Right hindlimb (tissue), 1 donor: ENCODE measurements around the gene COQ8A.

Source experiments
- DNase-seq: peaks from one replicate; pipeline ENCODE4 v3.0.0-alpha.2; 2018

The COQ8A gene

GRCh38 chr1:226974544-226975258, 34.6 kb downstream of the COQ8A start:
- DNase-seq = peak; percentile 20

DNA sequence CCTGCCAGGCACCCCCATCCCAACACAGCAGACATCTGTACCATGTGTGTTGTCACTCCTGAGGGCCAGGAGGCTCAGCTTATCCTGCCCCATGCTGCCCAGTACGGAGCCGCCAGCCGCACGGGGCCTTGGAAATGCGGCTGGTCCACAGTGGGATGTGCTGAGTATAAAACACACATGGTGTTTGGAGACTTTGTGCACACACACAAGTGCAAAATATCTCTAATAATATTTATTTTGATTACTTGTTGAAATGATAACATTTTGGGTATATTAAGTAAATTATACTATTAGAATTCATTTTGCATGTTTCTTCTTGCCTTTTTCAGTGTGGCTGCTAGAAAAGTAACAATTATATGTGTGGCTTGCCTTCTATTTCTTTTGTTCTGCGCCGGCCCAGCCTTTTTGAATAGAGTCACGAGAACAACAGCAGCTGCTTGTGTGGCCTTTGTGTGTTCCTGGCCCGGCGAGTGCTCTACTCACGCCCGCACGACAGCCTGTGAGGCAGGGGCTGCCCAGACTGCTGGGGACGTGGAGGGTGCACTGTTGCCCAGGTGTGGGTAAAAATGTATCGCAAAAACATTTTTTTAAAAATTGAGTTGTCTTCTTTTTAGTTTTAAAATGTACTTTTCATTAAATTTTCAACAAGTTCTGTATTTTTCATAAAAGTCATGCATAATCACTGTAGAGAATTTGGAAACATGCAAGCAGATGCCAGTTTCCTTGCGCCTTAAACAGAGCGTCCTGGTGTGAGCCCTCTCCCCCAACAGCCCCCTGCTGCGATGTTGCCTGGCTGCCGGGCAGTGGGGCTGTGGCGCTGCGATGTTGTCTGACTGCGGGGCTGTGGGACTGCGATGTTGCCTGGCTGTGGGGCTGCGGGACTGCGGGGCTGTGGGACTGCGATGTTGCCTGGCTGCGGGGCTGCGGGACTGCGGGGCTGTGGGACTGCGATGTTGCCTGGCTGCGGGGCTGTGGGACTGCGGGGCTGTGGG, 35.5 kb downstream of the COQ8A start:
- DNase-seq = peak; percentile 12

DNA sequence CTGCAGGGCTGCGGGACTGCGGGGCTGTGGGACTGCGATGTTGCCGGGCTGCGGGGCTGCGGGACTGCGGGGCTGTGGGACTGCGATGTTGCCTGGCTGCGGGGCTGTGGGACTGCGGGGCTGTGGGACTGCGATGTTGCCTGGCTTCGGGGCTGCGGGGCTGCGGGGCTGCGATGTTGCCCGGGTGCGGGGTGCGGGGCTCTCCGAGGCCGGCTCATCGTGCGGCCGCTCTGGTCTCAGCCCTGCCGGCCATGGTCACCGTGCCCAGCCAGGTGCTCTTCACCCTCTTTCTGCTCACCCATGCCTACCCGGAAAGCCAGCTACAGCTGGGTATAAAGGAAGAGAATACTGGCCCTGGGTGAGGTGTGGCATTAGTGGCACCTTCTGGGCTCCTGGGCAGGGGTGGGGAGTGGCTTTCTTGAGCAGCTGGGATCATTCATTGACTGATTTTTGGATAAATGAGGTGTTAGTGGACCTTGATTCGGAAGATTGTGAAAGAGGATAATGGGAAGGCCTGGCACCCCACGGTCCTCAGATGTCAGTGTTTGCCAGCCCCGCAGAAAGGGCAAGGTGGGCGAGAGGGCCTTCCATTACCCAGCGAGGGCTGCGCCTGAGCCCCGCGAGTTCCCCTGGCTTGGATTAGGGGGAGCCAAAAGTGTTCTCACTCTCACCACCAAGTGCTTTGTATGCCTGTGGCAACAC, 36.3 kb downstream of the COQ8A start:
- no peak for DNase-seq

DNA sequence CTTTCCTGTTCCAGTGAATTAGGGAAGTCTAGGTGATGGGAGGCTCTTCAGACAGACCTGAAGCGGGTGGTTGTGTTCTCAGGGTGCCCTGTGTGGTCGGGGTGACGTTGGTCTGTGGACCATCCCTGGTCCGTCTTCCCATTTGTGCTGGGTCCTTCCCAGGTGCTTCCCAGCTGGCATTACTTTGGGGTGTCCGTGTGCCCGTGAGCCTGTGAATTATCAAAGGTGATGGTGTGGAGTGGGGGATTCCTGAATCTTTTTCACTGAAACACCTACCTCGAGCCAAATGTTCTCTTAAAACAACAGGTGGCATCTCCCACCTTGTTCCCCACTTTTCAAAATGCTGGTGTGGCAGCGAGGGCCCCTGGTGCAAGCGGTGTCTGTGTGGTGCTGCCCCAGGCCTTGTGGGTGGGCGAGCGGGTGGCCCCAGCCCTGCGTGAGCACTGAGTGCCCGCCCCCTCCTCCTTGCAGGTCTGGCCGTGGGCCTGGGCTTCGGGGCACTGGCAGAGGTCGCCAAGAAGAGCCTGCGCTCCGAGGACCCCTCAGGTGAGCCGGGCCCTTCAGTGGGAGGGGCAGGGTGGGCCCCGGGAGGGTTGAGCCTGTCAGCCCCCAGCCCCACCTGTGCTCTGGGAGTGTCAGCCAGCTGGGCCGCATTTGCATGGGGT, 37.0 kb downstream of the COQ8A start:
- no peak for DNase-seq

GRCh38 chr1:226977643-226978431, 37.7 kb downstream of the COQ8A start:
- no peak for DNase-seq

- DNase-seq = no peak
Observed at GRCh38 chr1:226978432-226979114, 38.5 kb downstream of the COQ8A start.

DNA sequence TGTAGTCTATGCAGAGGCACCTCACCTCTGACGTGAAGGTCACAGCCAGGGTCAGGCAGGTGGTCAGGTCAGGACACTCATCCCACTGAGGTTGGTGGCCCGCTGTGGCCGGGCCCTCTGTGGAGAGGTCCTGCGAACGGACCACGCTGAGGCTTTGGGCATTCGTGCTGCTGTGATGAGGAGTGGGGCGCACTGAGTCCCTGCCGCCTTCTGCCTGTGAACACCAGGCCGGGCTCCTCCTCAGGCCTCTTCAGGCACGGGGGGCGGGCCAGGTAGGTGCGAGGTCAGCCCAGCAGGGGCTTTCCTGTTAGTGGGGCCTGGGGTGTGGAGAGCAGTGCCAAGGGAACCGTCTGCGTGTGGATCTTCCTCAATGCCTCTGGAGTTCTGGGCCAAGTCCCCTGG, 39.0 kb downstream of the COQ8A start:
- no peak for DNase-seq

DNA sequence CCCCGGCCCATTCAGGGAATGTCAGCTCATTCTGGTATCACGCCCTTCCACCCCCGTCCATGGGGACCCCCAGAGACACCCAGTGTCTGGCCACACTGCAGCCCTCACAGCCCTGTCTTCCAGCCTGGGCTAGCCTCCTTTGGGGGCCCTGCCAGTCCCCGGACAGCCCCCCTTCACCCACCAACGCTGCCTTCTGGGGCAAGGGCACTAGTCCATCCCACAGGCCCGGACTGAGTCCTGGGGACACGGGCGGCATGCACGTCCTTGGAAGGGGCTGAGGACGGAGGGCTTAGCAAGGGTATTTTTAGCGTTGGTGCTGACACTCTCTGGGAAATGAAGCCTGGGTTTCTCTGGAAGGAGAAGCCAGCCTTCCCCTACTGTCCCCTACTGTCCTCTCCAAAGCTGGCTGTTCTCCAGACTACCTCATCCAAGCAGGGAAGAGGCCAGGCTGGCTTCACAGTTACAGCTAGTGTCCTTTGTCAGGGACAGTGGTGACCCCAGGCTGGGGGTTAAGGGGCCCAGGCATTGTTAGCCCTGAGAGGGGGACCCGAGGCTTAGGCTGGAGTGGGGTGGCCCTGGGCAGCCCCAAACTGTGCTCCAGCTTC, 39.5 kb downstream of the COQ8A start:
- no peak for DNase-seq

DNA sequence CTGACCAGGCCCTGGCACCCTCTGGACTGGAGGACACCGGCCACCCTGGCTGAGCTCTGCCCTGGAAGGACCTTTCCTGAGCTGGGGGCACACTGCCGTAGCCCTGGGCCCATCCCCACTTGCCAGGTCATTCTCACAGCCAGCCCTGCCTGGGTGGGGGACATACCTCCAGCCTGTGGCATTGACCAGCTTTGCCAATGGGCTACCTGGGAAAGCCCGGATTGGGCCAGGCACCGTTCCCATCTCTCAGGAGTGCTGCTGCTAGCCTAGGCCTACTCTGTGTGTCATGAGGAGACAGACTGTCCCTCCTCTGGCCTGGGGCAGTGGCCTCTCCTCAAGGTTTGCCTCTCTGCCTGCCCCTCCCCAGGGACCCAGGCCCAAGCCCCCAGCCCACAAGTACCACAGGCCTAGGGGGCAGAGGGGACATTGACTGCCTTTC, 40.0 kb downstream of the COQ8A start:
- DNase-seq = no peak

- DNase-seq = no peak
Observed at GRCh38 chr1:226980565-226981385, 40.7 kb downstream of the COQ8A start.

GRCh38 chr1:226981386-226981817, 41.3 kb downstream of the COQ8A start:
- DNase-seq = no peak

DNA sequence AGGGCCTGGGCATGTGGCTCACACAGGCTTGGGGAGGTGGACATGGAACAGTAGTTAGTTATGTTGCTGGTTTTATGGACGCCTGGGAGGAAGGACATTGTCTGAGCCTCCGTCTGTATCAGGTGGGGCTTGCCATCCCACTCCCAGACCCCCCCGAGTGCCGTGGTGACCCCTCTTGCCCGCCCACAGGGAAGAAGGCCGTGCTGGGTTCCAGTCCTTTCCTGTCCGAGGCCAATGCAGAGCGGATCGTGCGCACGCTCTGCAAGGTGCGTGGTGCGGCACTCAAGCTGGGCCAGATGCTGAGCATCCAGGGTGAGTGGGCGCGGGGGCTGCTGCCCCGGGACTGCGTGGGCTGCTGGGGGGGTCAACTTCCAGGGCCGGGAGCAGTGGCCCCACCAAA, 41.7 kb downstream of the COQ8A start:
- no peak for DNase-seq

DNA sequence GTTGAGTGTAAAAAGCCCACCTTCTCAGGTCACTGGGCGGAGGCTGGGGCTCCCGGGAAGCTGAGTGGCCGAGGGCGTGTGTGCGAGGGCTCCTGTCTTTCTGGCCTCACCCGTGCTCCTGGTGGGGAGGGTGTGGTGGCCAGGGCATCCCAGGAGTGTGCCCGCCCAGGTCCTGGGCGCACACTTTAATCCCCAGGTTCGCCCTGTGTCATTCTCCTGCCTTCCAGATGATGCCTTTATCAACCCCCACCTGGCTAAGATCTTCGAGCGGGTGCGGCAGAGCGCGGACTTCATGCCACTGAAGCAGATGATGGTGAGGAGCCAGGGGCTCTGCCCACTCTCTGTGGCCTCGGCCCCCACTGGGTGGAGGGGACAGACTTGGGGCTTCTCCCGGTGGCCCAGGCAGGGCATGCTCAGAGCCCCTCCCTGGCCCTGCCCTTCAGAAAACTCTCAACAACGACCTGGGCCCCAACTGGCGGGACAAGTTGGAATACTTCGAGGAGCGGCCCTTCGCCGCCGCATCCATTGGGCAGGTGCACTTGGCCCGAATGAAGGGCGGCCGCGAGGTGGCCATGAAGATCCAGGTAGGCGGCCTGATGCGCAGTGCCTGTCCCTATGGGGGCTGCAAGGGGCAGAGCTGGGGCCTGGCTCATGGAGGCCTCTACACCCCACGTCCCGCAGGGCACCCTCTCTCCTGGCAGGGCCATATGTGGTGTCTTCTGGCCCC, 42.5 kb downstream of the COQ8A start:
- no peak for DNase-seq

- peak; percentile 19 for DNase-seq
Observed at GRCh38 chr1:226983247-226983991, 43.3 kb downstream of the COQ8A start.

DNA sequence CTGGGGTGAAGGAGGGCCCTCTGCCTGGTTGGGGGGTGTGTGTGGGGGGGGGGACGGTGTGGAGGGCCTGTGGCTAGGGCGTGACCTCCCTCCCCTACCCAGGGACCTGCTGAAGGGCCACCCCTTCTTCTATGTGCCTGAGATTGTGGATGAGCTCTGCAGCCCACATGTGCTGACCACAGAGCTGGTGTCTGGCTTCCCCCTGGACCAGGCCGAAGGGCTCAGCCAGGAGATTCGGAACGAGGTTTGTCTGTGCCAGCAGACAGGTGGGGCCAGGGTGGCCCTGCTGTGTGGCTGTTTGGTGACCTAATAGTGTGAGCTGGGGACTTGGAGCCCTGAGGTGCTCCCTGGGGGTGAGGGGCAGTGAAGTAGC, 43.9 kb downstream of the COQ8A start:
- peak; percentile 16 for DNase-seq

DNA sequence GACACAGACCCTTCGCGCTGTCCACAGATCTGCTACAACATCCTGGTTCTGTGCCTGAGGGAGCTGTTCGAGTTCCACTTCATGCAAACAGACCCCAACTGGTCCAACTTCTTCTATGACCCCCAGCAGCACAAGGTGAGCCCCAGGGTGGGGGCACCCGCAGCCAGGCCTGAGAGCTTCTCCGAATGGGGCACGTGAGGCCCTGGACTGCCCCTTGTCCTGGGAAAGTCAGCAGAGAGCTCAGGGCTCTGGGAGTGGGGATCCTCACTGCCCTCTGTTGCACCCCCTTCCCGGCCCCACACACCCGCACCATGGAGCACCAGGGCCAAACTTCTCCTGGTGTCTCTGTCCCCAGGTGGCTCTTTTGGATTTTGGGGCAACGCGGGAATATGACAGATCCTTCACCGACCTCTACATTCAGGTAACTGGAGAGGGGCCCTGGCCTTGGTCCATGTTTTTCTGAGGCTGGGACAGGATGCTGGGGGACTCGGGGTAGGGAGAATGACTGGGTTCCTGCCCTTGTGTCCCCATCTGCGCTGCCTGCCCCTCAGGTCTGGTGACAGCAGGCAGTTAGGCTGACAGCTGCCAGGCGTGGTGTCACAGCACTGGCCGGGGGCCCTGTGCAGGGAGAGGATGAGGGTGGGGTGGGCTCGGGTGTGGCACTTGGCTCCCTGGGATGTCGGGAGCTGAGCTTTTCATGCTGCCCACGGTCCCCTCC, 44.6 kb downstream of the COQ8A start:
- peak; percentile 52 for DNase-seq

- DNase-seq = peak; percentile 19
Observed at GRCh38 chr1:226985239-226985838, 45.2 kb downstream of the COQ8A start.
